Smooth muscle cell (in vitro differentiated cells): ENCODE results near the gene ECHDC1. TPM values are rescaled to one million over a fixed set of nuclear protein-coding genes. Genes with fewer than 3 reads are reported as not detected.
A peak's percentile ranks its signal among the peaks of the same experiment; 100 is the strongest.

ENCODE experiments used
- DNase-seq: peaks from one replicate; lab custom pipeline; 2025; ENCODE audit not compliant: unreplicated experiment; lab: John Stamatoyannopoulos, UW
- H2AFZ ChIP-seq: fragments of 200-600 bp; sonication (generic); 2 replicates; pipeline ENCODE4 v1.6.0; 2016; ENCODE audit warnings: antibody characterized with exemption, low read depth, mild to moderate bottlenecking
- H3F3A ChIP-seq: fragments of 200-600 bp; sonication (generic); 2 replicates; pipeline ENCODE4 v1.6.0; 2017; ENCODE audit warnings: antibody characterized with exemption, low read depth
- H3K27ac ChIP-seq: fragments of 200-600 bp; sonication (generic); 2 replicates; pipeline ENCODE4 v1.5.1; 2016; ENCODE audit warnings: low read depth, mild to moderate bottlenecking
- H3K27me3 ChIP-seq: fragments of 200-600 bp; sonication (generic); 2 replicates; pipeline ENCODE4 v1.6.1; 2016; ENCODE audit warnings: low read depth, mild to moderate bottlenecking
- H3K36me3 ChIP-seq: fragments of 200-600 bp; sonication (generic); 2 replicates; pipeline ENCODE4 v1.5.1; 2016; ENCODE audit warnings: low read depth
- H3K4me1 ChIP-seq: fragments of 200-600 bp; sonication (generic); 2 replicates; pipeline ENCODE4 v1.5.1; 2016; ENCODE audit warnings: low read depth
- H3K4me2 ChIP-seq: fragments of 200-600 bp; sonication (generic); 2 replicates; pipeline ENCODE4 v1.6.0; 2016; ENCODE audit warnings: mild to moderate bottlenecking
- H3K4me3 ChIP-seq: fragments of 200-600 bp; sonication (generic); 2 replicates; pipeline ENCODE4 v1.5.1; 2016; ENCODE audit warnings: mild to moderate bottlenecking
- H3K79me2 ChIP-seq: fragments of 200-600 bp; sonication (generic); 2 replicates; pipeline ENCODE4 v1.6.0; 2016; ENCODE audit warnings: low read depth, mild to moderate bottlenecking
- H3K9ac ChIP-seq: fragments of 200-600 bp; sonication (generic); 2 replicates; pipeline ENCODE4 v1.6.0; 2016; ENCODE audit warnings: low read depth
- H3K9me3 ChIP-seq: fragments of 200-600 bp; sonication (generic); replicated peaks from 2 replicates; pipeline ENCODE4 v1.5.1; 2016; ENCODE audit warnings: low read depth
- H4K20me1 ChIP-seq: fragments of 200-600 bp; sonication (generic); 2 replicates; pipeline ENCODE4 v1.6.0; 2016; ENCODE audit warnings: low read depth
- CTCF ChIP-seq: fragments of 200-600 bp; sonication (generic); IDR thresholded peaks from 2 replicates; pipeline ENCODE4 v1.5.1; 2017; ENCODE audit warnings: borderline replicate concordance, mild to moderate bottlenecking, antibody characterized with exemption; ENCODE audit not compliant: insufficient read depth, poor library complexity, severe bottlenecking
- WGBS: methylation state at CpG from one replicate; pipeline ENCODE4 v1.1.7; 2016; ENCODE audit warnings: low lambda C conversion rate; 5-methylcytosine and 5-hydroxymethylcytosine counted together
- polyA plus RNA-seq: library from polyadenylated mRNA; unstranded; fragments of >200 nt; fragmentation: Nextera tagmentation; extraction: Ambion mirVana; gene quantifications from 2 replicates; pipeline ENCODE4 v1.2.1, GENCODE V29; 2016
- total RNA-seq: library from RNA; depleted of rRNA; stranded (reverse); fragments of >200 nt; gene quantifications from 2 replicates; pipeline ENCODE4 v1.2.3, GENCODE V29; 2014

The ECHDC1 gene
- total and polyA plus RNA-seq, 2 experiments from 2014 or later = 43.0 to 59.3 TPM

GRCh38 chr6:127343809-127344659, 625 bp upstream of the ECHDC1 start:
- H3K4me1 ChIP-seq = peaks cover 25% of the 10 kb centered on the region
- peaks cover 43% of the 10 kb centered on the region for H3K79me2 ChIP-seq
- peaks cover 17% of the 10 kb centered on the region for H3F3A ChIP-seq
- H3K9ac ChIP-seq = peak overlapping the region; percentile 92
- 2% methylated on average over 24 of the region's 24 CpGs for WGBS
- no peaks in the 10 kb centered on the region for H3K27me3 ChIP-seq
- H3K36me3 ChIP-seq = no peaks in the 10 kb centered on the region
- peaks cover 31% of the 10 kb centered on the region for H4K20me1 ChIP-seq
- no peaks in the 10 kb centered on the region for H3K9me3 ChIP-seq
- DNase-seq = no peak
- peak overlapping the region; percentile 94 for H3K27ac ChIP-seq
- peak overlapping the region; percentile 97 for H2AFZ ChIP-seq
- H3K4me2 ChIP-seq = peak overlapping the region; percentile 100
- no peak for TF ChIP-seq CTCF
- H3K4me3 ChIP-seq = peak overlapping the region; percentile 97

- H3K36me3 ChIP-seq = no peaks in the 10 kb centered on the region
- H3K4me2 ChIP-seq = peak overlapping the region; percentile 100
- H3F3A ChIP-seq = peaks cover 17% of the 10 kb centered on the region
- peak overlapping the region; percentile 94 for H3K27ac ChIP-seq
- H3K27me3 ChIP-seq = no peaks in the 10 kb centered on the region
- H4K20me1 ChIP-seq = peaks cover 47% of the 10 kb centered on the region
- H3K79me2 ChIP-seq = peaks cover 55% of the 10 kb centered on the region
- no peak for DNase-seq
- peak overlapping the region; percentile 97 for H2AFZ ChIP-seq
- H3K4me3 ChIP-seq = peak overlapping the region; percentile 97
- H3K4me1 ChIP-seq = peaks cover 25% of the 10 kb centered on the region
- WGBS = 1% methylated on average over 10 of the region's 10 CpGs
- H3K9me3 ChIP-seq = no peaks in the 10 kb centered on the region
- no peak for TF ChIP-seq CTCF
- H3K9ac ChIP-seq = peak overlapping the region; percentile 92
Measured at GRCh38 chr6:127342296-127342945, 988 bp downstream of the ECHDC1 start.

GRCh38 chr6:127341471-127342202, 1.8 kb downstream of the ECHDC1 start:
- H3K27ac ChIP-seq = peak overlapping the region; percentile 94
- no peaks in the 10 kb centered on the region for H3K27me3 ChIP-seq
- peaks cover 17% of the 10 kb centered on the region for H3F3A ChIP-seq
- peaks cover 25% of the 10 kb centered on the region for H3K4me1 ChIP-seq
- H4K20me1 ChIP-seq = peaks cover 55% of the 10 kb centered on the region
- peak overlapping the region; percentile 97 for H3K4me3 ChIP-seq
- H2AFZ ChIP-seq = no peak overlapping the region
- peaks cover 60% of the 10 kb centered on the region for H3K79me2 ChIP-seq
- H3K36me3 ChIP-seq = no peaks in the 10 kb centered on the region
- DNase-seq = no peak
- WGBS = 54% methylated on average over 9 of the region's 9 CpGs
- no peak for TF ChIP-seq CTCF
- H3K4me2 ChIP-seq = peak overlapping the region; percentile 100
- H3K9ac ChIP-seq = no peak overlapping the region
- H3K9me3 ChIP-seq = no peaks in the 10 kb centered on the region
